ENCODE results near the gene SLC9B2. TPM values are rescaled to one million over a fixed set of nuclear protein-coding genes. Genes with fewer than 3 reads are reported as not detected.

The SLC9B2 gene
- total and polyA plus RNA-seq, 2 donors (not counting 1 experiment from before 2014, with no cell fraction given), result 16.4 to 37.6 TPM

- TF ChIP-seq CTCF (IDR thresholded peaks at IDR 0.05) (no peak), EZH2 (IDR thresholded peaks at IDR 0.05; ENCODE audit: borderline replicate concordance, insufficient read depth, low read depth, low read length, poor library complexity, severe bottlenecking) (no peak)
- Histone ChIP-seq H3K27me3 (replicated peaks in 1 of 4; ENCODE audit: control extremely low read depth in 1 of 4, control insufficient read depth in 3 of 4, insufficient read depth in 4 of 4, low read length in 3 of 4) (no peaks in the 10 kb centered on the region), H3K79me2 (ENCODE audit: control insufficient read depth, insufficient read depth, low read length) (no peaks in the 10 kb centered on the region), H3K4me1 (ENCODE audit: control insufficient read depth in 2 of 2, insufficient read depth in 2 of 2, low read length in 2 of 2) (no peaks in the 10 kb centered on the region), H2AFZ (ENCODE audit: insufficient read depth, low read depth, low read length, poor library complexity, severe bottlenecking) (no peak overlapping the region), H3K36me3 (replicated peaks in 1 of 2; ENCODE audit: control extremely low read depth in 1 of 2, control insufficient read depth in 1 of 2, extremely low read depth in 1 of 2, insufficient read depth in 2 of 2, low read length in 1 of 2) (peaks cover 3 to 5% of the 10 kb centered on the region in 2 experiments), H3K4me3 (ENCODE audit: control extremely low read depth in 1 of 5, extremely low read depth in 1 of 5, insufficient read depth in 1 of 5, low read depth in 2 of 5, low read length in 4 of 5) (no peak overlapping the region), H3K4me2 (replicated peaks; ENCODE audit: low read depth, low read length, poor library complexity, severe bottlenecking) (no peak overlapping the region), H3K27ac (ENCODE audit: low read length in 2 of 2) (no peak overlapping the region), H3K9ac (ENCODE audit: low read length) (no peak overlapping the region), H4K20me1 (ENCODE audit: control insufficient read depth, insufficient read depth, low read length, poor library complexity, severe bottlenecking) (no peaks in the 10 kb centered on the region), H3K9me3 (ENCODE audit: control extremely low read depth in 1 of 3, control insufficient read depth in 2 of 3, insufficient read depth in 1 of 3, low read length in 2 of 3) (no peaks in the 10 kb centered on the region)
- Mint-ChIP-seq H3K4me3 (no peak overlapping the region), H3K4me1 (no peaks in the 10 kb centered on the region), H3K27me3 (no peaks in the 10 kb centered on the region), H3K9me3 (ENCODE audit: insufficient read depth) (no peaks in the 10 kb centered on the region), H3K27ac (no peak overlapping the region)
- DNase-seq (no peak), ATAC-seq (ENCODE audit: low read depth) (no peak)
- ChIA-PET POLR2A (no interaction called here), CTCF (no interaction called here)
- intact Hi-C loops (cut with micrococcal nuclease), result no loop called here
- no CpG with 5 or more reads among the region's 1 CpG for WGBS (ENCODE audit: insufficient coverage)
Measured at GRCh38 chr4:103026868-103027267, 49.7 kb downstream of the SLC9B2 start.

- ChIA-PET CTCF (no interaction called here), POLR2A (no interaction called here)
- Histone ChIP-seq H3K27ac (ENCODE audit: low read length in 2 of 2) (no peak overlapping the region), H3K36me3 (replicated peaks in 1 of 2; ENCODE audit: control extremely low read depth in 1 of 2, control insufficient read depth in 1 of 2, extremely low read depth in 1 of 2, insufficient read depth in 2 of 2, low read length in 1 of 2) (peaks cover 3 to 4% of the 10 kb centered on the region in 2 experiments), H4K20me1 (ENCODE audit: control insufficient read depth, insufficient read depth, low read length, poor library complexity, severe bottlenecking) (no peaks in the 10 kb centered on the region), H3K27me3 (replicated peaks in 1 of 4; ENCODE audit: control extremely low read depth in 1 of 4, control insufficient read depth in 3 of 4, insufficient read depth in 4 of 4, low read length in 3 of 4) (no peaks in the 10 kb centered on the region), H3K9me3 (ENCODE audit: control extremely low read depth in 1 of 3, control insufficient read depth in 2 of 3, insufficient read depth in 1 of 3, low read length in 2 of 3) (no peaks in the 10 kb centered on the region), H3K4me1 (ENCODE audit: control insufficient read depth in 2 of 2, insufficient read depth in 2 of 2, low read length in 2 of 2) (peaks cover 4 to 6% of the 10 kb centered on the region in 2 donors), H2AFZ (ENCODE audit: insufficient read depth, low read depth, low read length, poor library complexity, severe bottlenecking) (no peak overlapping the region), H3K4me2 (replicated peaks; ENCODE audit: low read depth, low read length, poor library complexity, severe bottlenecking) (no peak overlapping the region), H3K9ac (ENCODE audit: low read length) (no peak overlapping the region), H3K4me3 (ENCODE audit: control extremely low read depth in 1 of 5, extremely low read depth in 1 of 5, insufficient read depth in 1 of 5, low read depth in 2 of 5, low read length in 4 of 5) (no peak overlapping the region), H3K79me2 (ENCODE audit: control insufficient read depth, insufficient read depth, low read length) (no peaks in the 10 kb centered on the region)
- Mint-ChIP-seq H3K4me3 (no peak overlapping the region), H3K27me3 (no peaks in the 10 kb centered on the region), H3K27ac (no peak overlapping the region), H3K9me3 (ENCODE audit: insufficient read depth) (no peaks in the 10 kb centered on the region), H3K4me1 (peaks cover 5% of the 10 kb centered on the region)
- DNase-seq (no peak), ATAC-seq (ENCODE audit: low read depth) (no peak)
- intact Hi-C loops (cut with micrococcal nuclease), result no loop called here
- TF ChIP-seq CTCF (IDR thresholded peaks at IDR 0.05) (no peak), EZH2 (IDR thresholded peaks at IDR 0.05; ENCODE audit: borderline replicate concordance, insufficient read depth, low read depth, low read length, poor library complexity, severe bottlenecking) (no peak)
- WGBS (ENCODE audit: insufficient coverage), result no CpG with 5 or more reads among the region's 3 CpGs
Measured at GRCh38 chr4:103024996-103025395, 51.6 kb downstream of the SLC9B2 start.

All from B cell (primary cell).